Fibroblast of lung (primary cell): ENCODE results near the gene NEURL1B.

Experiments used
- EZH2 ChIP-seq: IDR thresholded peaks from 2 replicates; pipeline ENCODE4 v1.5.1; 2012; ENCODE audit warnings: low read length, control low read depth, mild to moderate bottlenecking; ENCODE audit errors: missing control alignments
- TF ChIP-seq, protein P1 (sequence below), 2 donors: IDR thresholded peaks in 1 of 2; conservative IDR thresholded peaks in 1 of 2; 1 replicate in 1 of 2; 2 replicates in 1 of 2; pipeline ENCODE4 v1.5.1; 2011 to 2012; ENCODE audit warnings: low read length in 2 of 2, control low read depth in 1 of 2, inconsistent platforms in 1 of 2, low read depth in 1 of 2, mild to moderate bottlenecking in 1 of 2

DNA sequence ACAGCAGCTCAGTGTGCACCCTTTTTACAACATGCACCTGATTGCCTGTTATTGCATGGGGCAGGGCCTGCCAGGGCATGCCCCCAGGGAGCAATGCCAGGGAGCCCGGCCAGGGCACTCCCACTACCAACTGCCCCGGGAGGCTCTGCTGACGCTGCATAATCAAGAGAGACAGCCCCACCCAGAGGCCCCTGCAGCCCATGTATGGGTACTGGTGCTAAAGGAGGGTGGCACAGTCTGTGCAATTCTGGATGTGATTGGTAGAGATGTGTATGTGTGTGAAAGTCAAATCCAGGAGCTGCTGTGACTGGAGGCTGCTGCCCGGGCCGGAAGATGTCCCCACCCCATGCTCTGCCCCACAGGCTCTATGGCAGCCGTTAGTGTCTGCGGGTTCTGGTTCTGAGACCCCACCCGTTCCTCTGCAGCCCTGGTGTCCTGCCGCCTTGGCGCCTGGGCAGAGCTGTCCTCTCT lies 3.9 kb upstream of the NEURL1B start:
- TF ChIP-seq, protein P1, sequence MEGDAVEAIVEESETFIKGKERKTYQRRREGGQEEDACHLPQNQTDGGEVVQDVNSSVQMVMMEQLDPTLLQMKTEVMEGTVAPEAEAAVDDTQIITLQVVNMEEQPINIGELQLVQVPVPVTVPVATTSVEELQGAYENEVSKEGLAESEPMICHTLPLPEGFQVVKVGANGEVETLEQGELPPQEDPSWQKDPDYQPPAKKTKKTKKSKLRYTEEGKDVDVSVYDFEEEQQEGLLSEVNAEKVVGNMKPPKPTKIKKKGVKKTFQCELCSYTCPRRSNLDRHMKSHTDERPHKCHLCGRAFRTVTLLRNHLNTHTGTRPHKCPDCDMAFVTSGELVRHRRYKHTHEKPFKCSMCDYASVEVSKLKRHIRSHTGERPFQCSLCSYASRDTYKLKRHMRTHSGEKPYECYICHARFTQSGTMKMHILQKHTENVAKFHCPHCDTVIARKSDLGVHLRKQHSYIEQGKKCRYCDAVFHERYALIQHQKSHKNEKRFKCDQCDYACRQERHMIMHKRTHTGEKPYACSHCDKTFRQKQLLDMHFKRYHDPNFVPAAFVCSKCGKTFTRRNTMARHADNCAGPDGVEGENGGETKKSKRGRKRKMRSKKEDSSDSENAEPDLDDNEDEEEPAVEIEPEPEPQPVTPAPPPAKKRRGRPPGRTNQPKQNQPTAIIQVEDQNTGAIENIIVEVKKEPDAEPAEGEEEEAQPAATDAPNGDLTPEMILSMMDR (conservative IDR thresholded peaks at IDR 0.05 in 1 of 2, IDR thresholded peaks at IDR 0.05 in 1 of 2; ENCODE audit: low read depth in 1 of 2, low read length in 2 of 2) = no peak
- TF ChIP-seq EZH2 = no peak
